ENCODE data around the gene ARPP19. TPM values are rescaled to one million over a fixed set of nuclear protein-coding genes. Genes with fewer than 3 reads are reported as not detected.

The ARPP19 gene
- total RNA-seq, 1 experiment from 2014 or later = 163 TPM

DNA sequence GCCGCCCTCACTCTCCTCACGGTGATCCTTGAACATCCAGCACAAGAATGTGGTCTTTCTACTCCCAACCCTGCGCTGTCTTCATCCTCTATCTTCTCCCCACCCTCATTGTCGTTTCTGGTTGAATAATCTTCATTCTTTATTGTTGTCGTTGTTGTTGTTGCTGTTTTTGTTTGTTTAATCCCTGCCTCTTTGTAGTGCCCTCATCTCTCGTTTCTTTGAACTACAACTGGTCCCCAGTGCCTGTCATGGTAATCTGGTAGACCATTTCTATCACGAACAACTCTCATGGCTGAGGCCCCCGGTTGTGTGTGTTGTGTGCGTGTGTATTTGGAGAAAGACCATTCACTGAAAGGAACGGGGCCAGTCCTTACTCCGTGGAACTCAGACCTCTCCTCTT lies 38.9 kb downstream of the ARPP19 start:
- no peak for DNase-seq (ENCODE audit: low read depth, low spot score)
- intact Hi-C loops (cut with micrococcal nuclease) = no loop called here
- ChIA-PET RAD21 (ENCODE audit: low non-redundant PET in 1 of 2, low total read pairs in 2 of 2, uncharacterized antibody in 2 of 2, unreplicated experiment in 2 of 2) (no interaction called here), POLR2A (no interaction called here), CTCF (no interaction called here)
- no peak overlapping the region for H3K9ac ChIP-seq (ENCODE audit: low read length)
- no peak overlapping the region for H3K4me3 ChIP-seq (replicated peaks in 1 of 2; ENCODE audit: low read depth in 1 of 2, low read length in 2 of 2)
- TF ChIP-seq ZFX (IDR thresholded peaks at IDR 0.05) = no peak
- TF ChIP-seq, protein P1, sequence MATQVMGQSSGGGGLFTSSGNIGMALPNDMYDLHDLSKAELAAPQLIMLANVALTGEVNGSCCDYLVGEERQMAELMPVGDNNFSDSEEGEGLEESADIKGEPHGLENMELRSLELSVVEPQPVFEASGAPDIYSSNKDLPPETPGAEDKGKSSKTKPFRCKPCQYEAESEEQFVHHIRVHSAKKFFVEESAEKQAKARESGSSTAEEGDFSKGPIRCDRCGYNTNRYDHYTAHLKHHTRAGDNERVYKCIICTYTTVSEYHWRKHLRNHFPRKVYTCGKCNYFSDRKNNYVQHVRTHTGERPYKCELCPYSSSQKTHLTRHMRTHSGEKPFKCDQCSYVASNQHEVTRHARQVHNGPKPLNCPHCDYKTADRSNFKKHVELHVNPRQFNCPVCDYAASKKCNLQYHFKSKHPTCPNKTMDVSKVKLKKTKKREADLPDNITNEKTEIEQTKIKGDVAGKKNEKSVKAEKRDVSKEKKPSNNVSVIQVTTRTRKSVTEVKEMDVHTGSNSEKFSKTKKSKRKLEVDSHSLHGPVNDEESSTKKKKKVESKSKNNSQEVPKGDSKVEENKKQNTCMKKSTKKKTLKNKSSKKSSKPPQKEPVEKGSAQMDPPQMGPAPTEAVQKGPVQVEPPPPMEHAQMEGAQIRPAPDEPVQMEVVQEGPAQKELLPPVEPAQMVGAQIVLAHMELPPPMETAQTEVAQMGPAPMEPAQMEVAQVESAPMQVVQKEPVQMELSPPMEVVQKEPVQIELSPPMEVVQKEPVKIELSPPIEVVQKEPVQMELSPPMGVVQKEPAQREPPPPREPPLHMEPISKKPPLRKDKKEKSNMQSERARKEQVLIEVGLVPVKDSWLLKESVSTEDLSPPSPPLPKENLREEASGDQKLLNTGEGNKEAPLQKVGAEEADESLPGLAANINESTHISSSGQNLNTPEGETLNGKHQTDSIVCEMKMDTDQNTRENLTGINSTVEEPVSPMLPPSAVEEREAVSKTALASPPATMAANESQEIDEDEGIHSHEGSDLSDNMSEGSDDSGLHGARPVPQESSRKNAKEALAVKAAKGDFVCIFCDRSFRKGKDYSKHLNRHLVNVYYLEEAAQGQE (IDR thresholded peaks at IDR 0.05; ENCODE audit: low read depth) = no peak
- TF ChIP-seq POLR2AphosphoS5 (IDR thresholded peaks at IDR 0.05; ENCODE audit: low read depth, low read length) = no peak
- no peak for TF ChIP-seq EZH2 (IDR thresholded peaks at IDR 0.05)
- TF ChIP-seq ELF1 (IDR thresholded peaks at IDR 0.05; ENCODE audit: borderline replicate concordance, low read depth) = no peak
- TF ChIP-seq, protein P2, sequence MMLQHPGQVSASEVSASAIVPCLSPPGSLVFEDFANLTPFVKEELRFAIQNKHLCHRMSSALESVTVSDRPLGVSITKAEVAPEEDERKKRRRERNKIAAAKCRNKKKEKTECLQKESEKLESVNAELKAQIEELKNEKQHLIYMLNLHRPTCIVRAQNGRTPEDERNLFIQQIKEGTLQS (IDR thresholded peaks at IDR 0.05) = no peak
- TF ChIP-seq SIN3A (IDR thresholded peaks at IDR 0.05; ENCODE audit: low read depth) = no peak
- TF ChIP-seq EGR1 (IDR thresholded peaks at IDR 0.05; ENCODE audit: low read depth) = no peak
- no peak for TF ChIP-seq ZNF274 (IDR thresholded peaks at IDR 0.05; ENCODE audit: low read depth, low read length)
- no peak for TF ChIP-seq CBX3 (IDR thresholded peaks at IDR 0.05; ENCODE audit: low read depth)
- peaks cover 2 to 21% of the 10 kb centered on the region in 2 experiments; a peak in 3 of 4 replicates for H3K4me1 ChIP-seq (ENCODE audit: control insufficient read depth in 1 of 2, insufficient read depth in 2 of 2, low read length in 2 of 2)
- H3K9me2 ChIP-seq (ENCODE audit: insufficient read depth) = no peaks in the 10 kb centered on the region
- H3K27ac ChIP-seq (ENCODE audit: low read depth, low read length) = no peak overlapping the region
- no peak overlapping the region for H2AFZ ChIP-seq (ENCODE audit: low read depth, low read length, poor library complexity, severe bottlenecking)
- no peak for ATAC-seq
- no peaks in the 10 kb centered on the region for H3K36me3 ChIP-seq (ENCODE audit: control insufficient read depth in 1 of 2, insufficient read depth in 2 of 2, low read length in 2 of 2)
- no peaks in the 10 kb centered on the region for H3K27me3 ChIP-seq (ENCODE audit: insufficient read depth, low read length)
- H4K20me1 ChIP-seq (ENCODE audit: insufficient read depth) = no peaks in the 10 kb centered on the region
- no peaks in the 10 kb centered on the region for H3K9me3 ChIP-seq (ENCODE audit: control insufficient read depth in 1 of 2, insufficient read depth in 1 of 2, low read depth in 1 of 2, low read length in 2 of 2)
- peak overlapping the region; percentile 86 for H3K4me2 ChIP-seq (ENCODE audit: low read length)
- no peaks in the 10 kb centered on the region; the same call in 1 of the 2 replicates for H3K79me2 ChIP-seq (ENCODE audit: insufficient read depth, low read length)
- BruUV-seq (replicated peaks) = no TSS peak

Measured in HCT116 (cell line).